ENCODE results near the gene ANKK1. TPM values are rescaled to one million over a fixed set of nuclear protein-coding genes. Genes with fewer than 3 reads are reported as not detected.
A peak's percentile ranks its signal among the peaks of the same experiment; 100 is the strongest.

Gene ANKK1, protein sequence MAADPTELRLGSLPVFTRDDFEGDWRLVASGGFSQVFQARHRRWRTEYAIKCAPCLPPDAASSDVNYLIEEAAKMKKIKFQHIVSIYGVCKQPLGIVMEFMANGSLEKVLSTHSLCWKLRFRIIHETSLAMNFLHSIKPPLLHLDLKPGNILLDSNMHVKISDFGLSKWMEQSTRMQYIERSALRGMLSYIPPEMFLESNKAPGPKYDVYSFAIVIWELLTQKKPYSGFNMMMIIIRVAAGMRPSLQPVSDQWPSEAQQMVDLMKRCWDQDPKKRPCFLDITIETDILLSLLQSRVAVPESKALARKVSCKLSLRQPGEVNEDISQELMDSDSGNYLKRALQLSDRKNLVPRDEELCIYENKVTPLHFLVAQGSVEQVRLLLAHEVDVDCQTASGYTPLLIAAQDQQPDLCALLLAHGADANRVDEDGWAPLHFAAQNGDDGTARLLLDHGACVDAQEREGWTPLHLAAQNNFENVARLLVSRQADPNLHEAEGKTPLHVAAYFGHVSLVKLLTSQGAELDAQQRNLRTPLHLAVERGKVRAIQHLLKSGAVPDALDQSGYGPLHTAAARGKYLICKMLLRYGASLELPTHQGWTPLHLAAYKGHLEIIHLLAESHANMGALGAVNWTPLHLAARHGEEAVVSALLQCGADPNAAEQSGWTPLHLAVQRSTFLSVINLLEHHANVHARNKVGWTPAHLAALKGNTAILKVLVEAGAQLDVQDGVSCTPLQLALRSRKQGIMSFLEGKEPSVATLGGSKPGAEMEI
- not detected for polyA plus RNA-seq (2013, experiment 1 of 2; ENCODE audit: insufficient read length)
- polyA plus RNA-seq (2013, experiment 2 of 2; ENCODE audit: insufficient read length) = not detected

GRCh38 chr11:113387605-113388211, at the start of gene ANKK1:
Gene ANKK1, plus strand, starts transcription at chr11:113387779. Its CDS starts 106 bp downstream, at chr11:113387885.
- no peak for DNase-seq

DNA sequence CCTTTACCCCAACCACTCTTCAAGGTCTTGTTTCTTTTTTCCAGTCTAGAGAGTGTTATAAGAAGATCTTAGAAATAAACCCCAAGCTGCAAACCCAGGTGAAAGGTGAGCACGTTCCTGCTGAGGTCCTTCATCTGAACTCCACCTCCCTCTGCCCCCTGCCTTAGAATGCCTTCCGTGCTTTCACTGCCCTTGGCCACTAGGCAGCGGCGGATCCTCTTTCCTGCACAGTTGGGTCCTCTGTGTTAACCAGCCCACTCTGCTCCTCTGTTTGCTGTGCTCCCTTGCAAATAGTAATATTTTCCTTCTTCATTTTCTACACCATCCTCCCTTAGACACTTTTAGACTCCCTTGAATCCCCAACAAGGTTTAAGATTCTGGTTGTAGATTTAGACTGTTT, 48.8 kb upstream of the ANKK1 start:
- no peak for DNase-seq

DNA sequence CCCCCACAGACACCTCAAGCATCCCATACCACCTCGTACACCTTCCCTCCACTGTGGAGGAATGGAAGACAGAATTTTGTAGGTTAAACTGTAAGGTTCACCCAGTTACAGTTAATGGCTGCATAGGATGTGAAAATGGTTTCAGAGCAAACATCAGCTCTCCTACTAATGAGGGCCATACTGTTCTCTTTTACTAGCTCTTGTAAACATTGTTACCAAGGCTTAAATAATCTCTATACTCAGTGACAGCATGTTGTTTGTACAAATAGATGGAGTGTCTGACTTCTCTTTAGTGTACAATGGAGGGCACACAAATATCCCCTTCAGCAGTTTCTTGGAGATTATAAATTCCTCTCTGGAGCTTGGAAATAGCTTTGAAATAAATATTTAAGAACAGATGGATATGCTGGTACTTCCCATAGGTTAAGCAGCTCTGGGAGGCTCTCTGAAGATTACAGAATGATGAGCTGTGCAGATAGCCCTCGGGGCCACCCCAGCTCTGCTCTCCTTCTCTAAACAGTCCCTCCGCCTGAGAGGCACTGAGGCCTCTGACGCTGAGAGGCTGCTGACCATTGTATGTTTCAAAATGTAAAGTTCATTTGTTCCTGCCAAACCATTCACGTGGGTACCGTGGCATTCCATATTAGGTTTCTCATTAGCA, 47.5 kb upstream of the ANKK1 start:
- DNase-seq = no peak

GRCh38 chr11:113341388-113342165, 46.0 kb upstream of the ANKK1 start:
- no peak for DNase-seq

DNA sequence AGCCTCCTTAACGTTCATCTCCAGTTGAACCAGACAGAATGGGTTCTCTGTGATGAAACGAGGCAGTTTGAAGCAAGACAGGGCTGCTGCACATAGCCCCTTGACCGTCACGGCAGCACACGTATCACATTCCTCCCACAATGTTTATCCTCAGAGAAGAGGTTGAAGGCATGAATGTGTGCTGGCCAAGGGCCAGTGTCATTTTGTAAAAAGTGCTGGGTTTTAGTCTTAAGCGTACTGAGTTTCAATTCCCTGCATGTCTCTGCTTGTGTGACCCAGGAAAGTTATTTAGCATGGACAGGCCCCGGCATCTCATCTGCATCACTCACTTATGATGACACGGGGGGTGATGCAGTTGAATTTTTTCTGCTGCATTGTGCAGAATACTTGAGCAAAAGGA, 41.6 kb upstream of the ANKK1 start:
- DNase-seq = no peak

- DNase-seq = no peak
Measured at GRCh38 chr11:113349528-113349927, 38.1 kb upstream of the ANKK1 start.

DNA sequence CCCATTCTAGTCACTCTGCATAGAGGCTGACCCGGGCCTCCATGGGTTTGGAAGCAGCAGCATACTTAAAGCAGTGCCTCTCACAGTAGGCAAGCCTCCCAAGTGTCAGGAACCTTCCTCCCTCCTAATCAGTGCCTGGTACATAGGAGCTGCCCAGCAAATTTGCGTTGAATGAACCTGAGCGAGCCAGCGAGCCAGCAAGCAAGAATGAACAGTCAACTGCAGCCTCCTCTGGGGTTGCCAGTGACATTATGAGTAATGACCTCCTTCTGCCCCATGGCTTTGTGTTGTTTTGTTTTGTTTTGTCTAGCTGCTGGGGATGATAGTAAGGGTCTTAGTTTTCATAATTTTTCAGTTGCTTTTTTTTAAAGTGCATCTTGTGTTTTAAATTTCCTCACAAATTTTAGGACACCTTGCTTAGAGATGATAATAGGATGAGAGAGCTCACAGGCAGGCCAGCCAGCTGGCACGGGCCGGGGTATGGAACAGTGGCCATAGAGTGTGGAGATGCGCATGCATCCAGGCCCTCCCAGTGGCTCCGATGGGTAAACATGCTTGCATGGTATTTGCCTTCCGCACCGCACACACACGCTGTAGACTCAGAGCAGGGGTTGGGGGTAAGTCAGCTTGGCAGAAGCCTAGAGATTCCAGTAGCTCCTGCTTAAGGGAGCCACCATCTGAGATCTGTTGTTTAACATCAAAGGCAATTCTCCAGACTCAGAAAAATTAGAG, 37.1 kb upstream of the ANKK1 start:
- DNase-seq = no peak

DNA sequence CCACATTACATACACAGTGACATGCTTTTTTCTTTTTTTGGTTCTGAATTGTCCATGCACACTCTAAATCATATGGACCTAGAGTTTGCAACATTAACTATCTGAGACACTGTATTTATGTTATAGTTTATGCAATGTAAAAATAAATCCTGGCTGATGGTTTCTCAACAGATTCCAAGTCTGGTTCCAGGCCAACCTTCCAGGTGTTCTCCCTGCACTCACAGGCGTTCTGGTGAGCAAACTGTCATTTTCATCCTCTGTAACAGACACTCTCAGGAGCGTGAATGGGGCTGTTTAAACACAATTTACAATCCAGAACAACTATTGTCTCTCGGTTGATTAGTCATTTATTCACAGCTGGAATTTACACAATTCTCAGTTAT, 36.5 kb upstream of the ANKK1 start:
- DNase-seq = no peak

DNA sequence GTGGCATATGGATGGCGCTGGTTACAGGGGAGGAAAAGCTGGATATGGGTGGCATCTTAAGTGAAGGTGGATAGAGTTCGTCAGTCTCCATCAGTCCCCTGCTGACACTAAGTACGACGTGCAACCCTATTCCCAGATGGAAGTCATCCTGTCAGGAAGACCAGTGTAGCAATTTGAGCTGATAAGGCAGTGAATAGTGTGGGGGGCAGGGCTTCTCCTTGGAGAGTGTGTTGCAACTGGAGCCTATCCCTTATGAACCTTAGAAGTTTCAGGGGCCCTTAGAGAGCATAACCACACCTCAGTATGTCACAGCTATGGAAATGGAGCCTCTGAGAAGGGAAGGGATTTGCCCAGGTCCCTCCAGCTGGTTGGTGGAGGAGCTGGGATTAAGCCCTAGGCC, 36.1 kb upstream of the ANKK1 start:
- DNase-seq = no peak

- DNase-seq = no peak
Measured at GRCh38 chr11:113356203-113356602, 31.4 kb upstream of the ANKK1 start.

DNA sequence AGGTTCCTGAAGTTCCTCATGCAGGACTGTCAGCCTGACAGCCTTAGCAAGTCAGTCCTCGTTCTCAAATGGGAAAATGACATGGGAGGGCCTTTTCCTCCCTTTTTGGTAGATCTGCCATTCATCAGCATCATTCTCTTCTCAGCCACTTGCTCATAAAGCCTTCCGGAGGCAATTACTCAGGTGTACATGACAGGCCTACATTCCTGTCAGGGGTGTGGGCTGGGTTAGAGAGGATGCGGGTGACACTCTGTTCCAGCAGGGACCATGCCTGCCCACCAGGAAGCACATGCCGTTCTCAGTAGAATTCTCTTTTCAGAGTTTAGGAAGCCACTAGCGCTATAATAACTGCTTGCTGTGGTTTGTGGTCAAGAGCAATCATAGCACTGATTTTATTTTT, 24.2 kb upstream of the ANKK1 start:
- DNase-seq = no peak

- DNase-seq = no peak
Measured at GRCh38 chr11:113363996-113364641, 23.5 kb upstream of the ANKK1 start.

- no peak for DNase-seq
Measured at GRCh38 chr11:113365895-113366294, 21.7 kb upstream of the ANKK1 start.

DNA sequence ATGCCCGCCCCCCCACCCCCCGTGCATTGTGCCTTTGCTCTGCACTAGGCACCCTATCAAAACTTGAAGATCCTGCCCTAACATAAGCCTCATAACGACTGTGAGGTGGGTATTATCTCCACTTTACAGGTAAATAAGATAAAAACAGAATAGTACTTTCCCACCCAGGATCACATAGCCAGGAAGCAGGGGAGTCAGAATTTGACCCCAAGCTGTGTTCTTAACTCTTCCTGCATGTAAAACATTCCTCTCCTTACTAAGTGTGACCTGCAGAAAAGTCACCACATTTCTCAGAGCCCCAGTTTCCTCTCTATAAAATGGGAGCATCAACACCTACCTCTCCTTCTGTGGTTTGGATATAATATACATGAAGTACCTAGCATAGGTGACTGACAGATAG, 18.2 kb upstream of the ANKK1 start:
- no peak for DNase-seq

- no peak for DNase-seq
Measured at GRCh38 chr11:113370634-113371033, 16.9 kb upstream of the ANKK1 start.

DNA sequence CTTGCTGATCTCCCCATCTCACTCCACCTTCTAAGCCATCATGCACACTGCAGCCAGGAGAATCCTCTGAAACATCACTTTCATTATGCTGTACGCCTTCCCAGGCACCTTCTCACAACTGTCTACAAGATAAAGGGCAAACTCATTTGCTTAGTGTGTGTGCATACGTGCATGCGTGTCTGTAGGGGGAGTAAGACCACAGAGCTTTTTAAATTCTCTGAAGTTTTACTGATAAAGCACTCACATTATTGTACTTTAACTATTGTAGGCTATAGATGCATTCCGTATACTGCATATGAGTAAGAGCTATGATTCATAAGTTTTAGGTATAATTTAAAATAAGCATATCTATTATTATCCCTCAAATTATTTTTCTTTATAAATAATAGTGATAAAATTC, 15.3 kb upstream of the ANKK1 start:
- no peak for DNase-seq

DNA sequence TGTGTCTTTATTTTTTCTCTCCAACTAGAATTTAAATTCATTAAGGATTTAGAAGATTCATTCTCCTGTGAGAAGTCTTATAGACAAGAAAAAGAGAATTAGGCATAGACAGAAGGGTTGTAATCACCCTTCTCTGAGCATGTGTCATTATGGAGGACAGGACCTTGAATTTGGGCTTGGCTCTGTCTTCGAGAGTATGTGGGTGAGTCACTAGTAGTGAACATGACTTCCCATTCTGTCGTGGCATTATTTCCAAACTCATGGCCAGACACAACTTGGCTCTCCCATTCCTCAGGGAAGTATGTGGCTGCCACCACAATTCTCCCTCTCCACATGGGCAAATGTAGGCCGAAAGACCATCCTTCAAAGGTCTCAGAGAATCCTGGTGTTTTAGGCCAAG, 14.3 kb upstream of the ANKK1 start:
- peak; percentile 39 for DNase-seq

DNA sequence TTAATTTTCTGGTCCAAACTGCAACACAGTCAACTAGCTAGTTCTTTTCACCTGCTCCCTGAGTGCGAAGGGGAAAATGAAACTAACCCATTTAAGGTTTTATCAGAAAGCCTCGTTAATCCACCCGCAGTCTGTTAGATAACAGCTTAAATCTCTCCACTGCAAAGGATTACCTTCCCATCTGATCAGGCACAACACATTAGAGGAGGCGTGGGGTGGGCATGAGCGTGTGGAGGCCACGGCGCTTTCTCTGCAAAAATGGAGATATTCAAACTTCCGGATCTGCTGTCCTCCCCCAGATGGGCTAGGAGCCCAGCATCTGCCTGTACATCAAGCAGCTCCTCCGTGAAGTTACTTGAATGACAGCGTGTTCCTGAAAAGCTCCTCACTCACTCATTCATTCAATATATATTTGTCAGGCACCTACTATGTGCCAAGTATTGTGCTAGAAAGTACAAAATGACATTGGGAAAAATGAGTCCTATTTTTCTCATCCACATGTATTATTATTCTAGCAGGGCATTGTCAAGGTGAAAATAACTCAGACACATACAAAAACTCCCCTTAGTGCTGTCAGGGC, 13.5 kb upstream of the ANKK1 start:
- no peak for DNase-seq

DNA sequence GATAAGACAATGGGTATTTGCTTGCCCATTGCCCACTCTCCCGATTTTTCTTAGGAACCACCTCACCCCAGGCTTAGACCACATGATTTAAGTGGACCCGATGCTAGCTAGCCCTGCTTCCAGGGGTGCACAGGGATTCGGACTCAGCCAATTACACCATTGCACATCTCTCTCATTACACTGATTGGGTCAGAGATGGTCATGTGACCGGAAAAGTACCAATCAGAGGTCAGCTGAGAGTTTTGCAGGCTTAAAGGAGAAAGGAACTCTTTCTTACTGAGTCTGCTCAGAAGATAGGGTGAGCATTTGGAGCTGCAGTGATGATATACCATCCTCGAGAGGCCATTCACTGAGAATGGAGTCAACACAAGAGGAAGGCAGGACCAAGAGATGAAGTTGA, 12.2 kb upstream of the ANKK1 start:
- no peak for DNase-seq

- DNase-seq = no peak
Measured at GRCh38 chr11:113376156-113376555, 11.4 kb upstream of the ANKK1 start.
